Memory B cell (primary cell): Measurements from ENCODE around the gene HES5.
A peak's percentile ranks its signal among the peaks of the same experiment; 100 is the strongest.
"Not testable (repeated sequence)": the region's sequence is repeated elsewhere in the genome, so short reads cannot be mapped to it uniquely, and the experiment has no call there.

Source experiments
- ATAC-seq: fragments of 150-1000 bp; cut with Tn5 transposase; 2 replicates; pipeline ENCODE4 v1.10.0; 2021; ENCODE audit warnings: low read depth, mild to moderate bottlenecking, moderate library complexity
- DNase-seq, 2 donors: peaks; one replicate each; pipeline ENCODE4 v3.0.0; 2022; ENCODE audit warnings: low spot score in 2 of 2
- H3K27ac Mint-ChIP-seq: one replicate; pipeline ENCODE4 v1.8.0; 2022; ENCODE audit warnings: mild to moderate bottlenecking, moderate library complexity, mixed read lengths
- H3K27me3 Mint-ChIP-seq: one replicate; pipeline ENCODE4 v1.8.0; 2022; ENCODE audit warnings: mixed read lengths
- H3K36me3 Mint-ChIP-seq: one replicate; pipeline ENCODE4 v1.8.0; 2022; ENCODE audit warnings: mild to moderate bottlenecking, mixed read lengths
- H3K4me1 Mint-ChIP-seq: one replicate; pipeline ENCODE4 v1.8.0; 2022; ENCODE audit warnings: mixed read lengths
- H3K4me3 Mint-ChIP-seq: one replicate; pipeline ENCODE4 v1.8.0; 2022; ENCODE audit warnings: mild to moderate bottlenecking, moderate library complexity, mixed read lengths
- H3K9me3 Mint-ChIP-seq: one replicate; pipeline ENCODE4 v1.8.0; 2022; ENCODE audit warnings: mixed read lengths

The HES5 gene

GRCh38 chr1:2556678-2557481 lies 26.8 kb upstream of the HES5 start:
- Mint-ChIP-seq H3K36me3 (peaks cover 8% of the 10 kb centered on the region), H3K4me3 (peak overlapping the region; percentile 92), H3K27me3 (no peaks in the 10 kb centered on the region), H3K4me1 (peaks cover 28% of the 10 kb centered on the region), H3K9me3 (no peaks in the 10 kb centered on the region), H3K27ac (peak overlapping the region; percentile 98)
- peak; percentile 0 for ATAC-seq
- no peak for DNase-seq

GRCh38 chr1:2556277-2556677 lies 26.2 kb upstream of the HES5 start, which contains the start of gene TNFRSF14:
TSS of gene TNFRSF14 (plus strand) at chr1:2556371. CDS start at chr1:2556665, 294 bp downstream.
- ATAC-seq (peak; percentile 68), DNase-seq (peak; percentile 66 to 71)
- Mint-ChIP-seq H3K27me3 (no peaks in the 10 kb centered on the region), H3K36me3 (peaks cover 6% of the 10 kb centered on the region), H3K4me3 (peak within 1 kb of the TSS; percentile 92), H3K9me3 (no peaks in the 10 kb centered on the region), H3K27ac (peak within 1 kb of the TSS; percentile 98), H3K4me1 (peaks cover 25% of the 10 kb centered on the region)

- DNase-seq, result peak; percentile 68 to 73
- H3K4me1 Mint-ChIP-seq, result peaks cover 25% of the 10 kb centered on the region
Observed at GRCh38 chr1:2555634-2556276, 25.7 kb upstream of the HES5 start.

GRCh38 chr1:2554621-2555387 lies 24.7 kb upstream of the HES5 start:
- Mint-ChIP-seq H3K27me3 (no peaks in the 10 kb centered on the region), H3K9me3 (no peaks in the 10 kb centered on the region), H3K4me3 (peak overlapping the region; percentile 92), H3K36me3 (peaks cover 4% of the 10 kb centered on the region), H3K4me1 (peaks cover 29% of the 10 kb centered on the region), H3K27ac (peak overlapping the region; percentile 98)
- DNase-seq (peak in 1 of 2 donors; percentile 63), ATAC-seq (peak; percentile 28)

More at GRCh38 chr1:2555634-2556276, 25.7 kb upstream of the HES5 start:
- H3K36me3 Mint-ChIP-seq, result peaks cover 4% of the 10 kb centered on the region
- H3K9me3 Mint-ChIP-seq, result no peaks in the 10 kb centered on the region
- H3K27ac Mint-ChIP-seq, result peak overlapping the region; percentile 98
- peak overlapping the region; percentile 92 for H3K4me3 Mint-ChIP-seq
- no peaks in the 10 kb centered on the region for H3K27me3 Mint-ChIP-seq
- peak; percentile 57 for ATAC-seq

GRCh38 chr1:2553871-2554620 lies 24.0 kb upstream of the HES5 start:
- Mint-ChIP-seq H3K4me3 (peak overlapping the region; percentile 57), H3K27me3 (no peaks in the 10 kb centered on the region), H3K36me3 (peaks cover 4% of the 10 kb centered on the region), H3K4me1 (peaks cover 32% of the 10 kb centered on the region), H3K27ac (peak overlapping the region; percentile 98), H3K9me3 (no peaks in the 10 kb centered on the region)
- DNase-seq (no peak), ATAC-seq (no peak)

- not testable (repeated sequence) for H3K36me3 Mint-ChIP-seq, DNase-seq
- H3K4me1 Mint-ChIP-seq, result peaks cover 29% of the 10 kb centered on the region
Observed at GRCh38 chr1:2553076-2553475, 23.0 kb upstream of the HES5 start.

GRCh38 chr1:2552189-2552588 lies 22.1 kb upstream of the HES5 start:
- H3K4me1 Mint-ChIP-seq, result peaks cover 24% of the 10 kb centered on the region

More at GRCh38 chr1:2553076-2553475, 23.0 kb upstream of the HES5 start:
- not testable (repeated sequence) for H3K27ac Mint-ChIP-seq, H3K9me3 Mint-ChIP-seq, ATAC-seq, H3K27me3 Mint-ChIP-seq, H3K4me3 Mint-ChIP-seq

GRCh38 chr1:2551544-2551943 lies 21.5 kb upstream of the HES5 start:
- not testable (repeated sequence) for ATAC-seq, H3K27me3 Mint-ChIP-seq, DNase-seq, H3K9me3 Mint-ChIP-seq, H3K4me3 Mint-ChIP-seq, H3K36me3 Mint-ChIP-seq
- Mint-ChIP-seq H3K27ac (peak overlapping the region; percentile 93), H3K4me1 (peaks cover 27% of the 10 kb centered on the region)

More at GRCh38 chr1:2552189-2552588, 22.1 kb upstream of the HES5 start:
- peak overlapping the region; percentile 55 for H3K27ac Mint-ChIP-seq
- H3K4me3 Mint-ChIP-seq, result no peak overlapping the region
- no peaks in the 10 kb centered on the region for H3K27me3 Mint-ChIP-seq
- no peaks in the 10 kb centered on the region for H3K36me3 Mint-ChIP-seq
- DNase-seq, result no peak
- H3K9me3 Mint-ChIP-seq, result no peaks in the 10 kb centered on the region
- no peak for ATAC-seq

- H3K9me3 Mint-ChIP-seq, DNase-seq, H3K36me3 Mint-ChIP-seq, H3K4me3 Mint-ChIP-seq, H3K27me3 Mint-ChIP-seq, ATAC-seq: not testable (repeated sequence)
- H3K4me1 Mint-ChIP-seq, result peaks cover 20% of the 10 kb centered on the region
- H3K27ac Mint-ChIP-seq, result peak overlapping the region; percentile 93
Observed at GRCh38 chr1:2550309-2550861, 20.3 kb upstream of the HES5 start.

GRCh38 chr1:2549367-2550029 lies 19.4 kb upstream of the HES5 start:
- Mint-ChIP-seq H3K4me3 (peak overlapping the region; percentile 69), H3K27ac (peak overlapping the region; percentile 93), H3K4me1 (peaks cover 15% of the 10 kb centered on the region)
- peak; percentile 31 for ATAC-seq
- not testable (repeated sequence) for H3K36me3 Mint-ChIP-seq, DNase-seq, H3K27me3 Mint-ChIP-seq, H3K9me3 Mint-ChIP-seq

- H3K27ac Mint-ChIP-seq, result peak overlapping the region; percentile 93
- H3K9me3 Mint-ChIP-seq, result no peaks in the 10 kb centered on the region
- peaks cover 14% of the 10 kb centered on the region for H3K4me1 Mint-ChIP-seq
- peak; percentile 28 for ATAC-seq
- H3K36me3 Mint-ChIP-seq, result no peaks in the 10 kb centered on the region
- H3K4me3 Mint-ChIP-seq, result peak overlapping the region; percentile 90
- no peaks in the 10 kb centered on the region for H3K27me3 Mint-ChIP-seq
- DNase-seq, result peak; percentile 84
Observed at GRCh38 chr1:2548068-2548589, 18.1 kb upstream of the HES5 start.

GRCh38 chr1:2547210-2548067 lies 17.4 kb upstream of the HES5 start:
- peak overlapping the region; percentile 93 for H3K27ac Mint-ChIP-seq
- peak overlapping the region; percentile 90 for H3K4me3 Mint-ChIP-seq
- ATAC-seq (peak; percentile 3), DNase-seq (peak in 1 of 2 donors; percentile 45)
- H3K36me3 Mint-ChIP-seq, result no peaks in the 10 kb centered on the region
- no peaks in the 10 kb centered on the region for H3K9me3 Mint-ChIP-seq
- no peaks in the 10 kb centered on the region for H3K27me3 Mint-ChIP-seq
- peaks cover 14% of the 10 kb centered on the region for H3K4me1 Mint-ChIP-seq
